ENCODE measurements around the gene NFKBIL1.

- no peak for TF ChIP-seq CTCF (IDR thresholded peaks at IDR 0.05; ENCODE audit: poor library complexity)
- no peak for TF ChIP-seq EZH2 (IDR thresholded peaks at IDR 0.05; ENCODE audit: borderline replicate concordance)
Measured at GRCh38 chr6:31560697-31561058, 13.3 kb downstream of the NFKBIL1 start.

Data from hepatocyte (in vitro differentiated cells).